ENCODE data around the gene MAP1A. TPM values are rescaled to one million over a fixed set of nuclear protein-coding genes. Genes with fewer than 3 reads are reported as not detected.
"Not testable (repeated sequence)": the region's sequence is repeated elsewhere in the genome, so short reads cannot be mapped to it uniquely, and the experiment has no call there.

MAP1A gene
- total and polyA plus RNA-seq, 2 donors (not counting 1 experiment from before 2014, with no cell fraction given): 0.03 to 0.07 TPM

- H3K9me3 ChIP-seq (ENCODE audit: control extremely low read depth in 1 of 3, control insufficient read depth in 2 of 3, insufficient read depth in 1 of 3, low read length in 2 of 3): peaks cover 0 to 2% (median 0%) of the 10 kb centered on the region in 3 donors
- Mint-ChIP-seq H3K9me3 (ENCODE audit: insufficient read depth) (no peaks in the 10 kb centered on the region), H3K4me3 (no peak overlapping the region), H3K4me1 (no peaks in the 10 kb centered on the region), H3K27ac (no peak overlapping the region), H3K27me3 (no peaks in the 10 kb centered on the region)
- no peak for TF ChIP-seq EZH2 (IDR thresholded peaks at IDR 0.05; ENCODE audit: borderline replicate concordance, insufficient read depth, low read depth, low read length, poor library complexity, severe bottlenecking)
- no peak for TF ChIP-seq CTCF (IDR thresholded peaks at IDR 0.05)
- no peaks in the 10 kb centered on the region for H3K4me1 ChIP-seq (ENCODE audit: control insufficient read depth in 2 of 2, insufficient read depth in 2 of 2, low read length in 2 of 2)
- no peak overlapping the region for H3K27ac ChIP-seq (ENCODE audit: low read length in 2 of 2)
- no peak overlapping the region for H3K4me2 ChIP-seq (replicated peaks; ENCODE audit: low read depth, low read length, poor library complexity, severe bottlenecking)
- H2AFZ ChIP-seq (ENCODE audit: insufficient read depth, low read depth, low read length, poor library complexity, severe bottlenecking): no peak overlapping the region
- peaks cover 0 to 3% of the 10 kb centered on the region in 2 experiments for H3K36me3 ChIP-seq (replicated peaks in 1 of 2; ENCODE audit: control extremely low read depth in 1 of 2, control insufficient read depth in 1 of 2, extremely low read depth in 1 of 2, insufficient read depth in 2 of 2, low read length in 1 of 2)
- no peak overlapping the region for H3K4me3 ChIP-seq (ENCODE audit: control extremely low read depth in 1 of 5, extremely low read depth in 1 of 5, insufficient read depth in 1 of 5, low read depth in 2 of 5, low read length in 4 of 5)
- no peak overlapping the region for H3K9ac ChIP-seq (ENCODE audit: low read length)
- no peaks in the 10 kb centered on the region for H4K20me1 ChIP-seq (ENCODE audit: control insufficient read depth, insufficient read depth, low read length, poor library complexity, severe bottlenecking)
- WGBS (ENCODE audit: insufficient coverage): no CpG with 5 or more reads among the region's 2 CpGs
- no peak for ATAC-seq (ENCODE audit: low read depth)
- ChIA-PET POLR2A (no interaction called here), CTCF (no interaction called here)
- DNase-seq: no peak
- intact Hi-C loops (cut with micrococcal nuclease): no loop called here
- H3K27me3 ChIP-seq (replicated peaks in 1 of 4; ENCODE audit: control extremely low read depth in 1 of 4, control insufficient read depth in 3 of 4, insufficient read depth in 4 of 4, low read length in 3 of 4): no peaks in the 10 kb centered on the region
- no peaks in the 10 kb centered on the region for H3K79me2 ChIP-seq (ENCODE audit: control insufficient read depth, insufficient read depth, low read length)
These were observed 35.6 kb downstream of the MAP1A start for GRCh38 chr15:43552986-43553385.

- H2AFZ ChIP-seq (ENCODE audit: insufficient read depth, low read depth, low read length, poor library complexity, severe bottlenecking); H3K4me2 ChIP-seq (replicated peaks; ENCODE audit: low read depth, low read length, poor library complexity, severe bottlenecking); H3K4me1 Mint-ChIP-seq; H3K36me3 ChIP-seq (replicated peaks in 1 of 2; ENCODE audit: control extremely low read depth in 1 of 2, control insufficient read depth in 1 of 2, extremely low read depth in 1 of 2, insufficient read depth in 2 of 2, low read length in 1 of 2); H3K27me3 ChIP-seq (replicated peaks in 1 of 4; ENCODE audit: control extremely low read depth in 1 of 4, control insufficient read depth in 3 of 4, insufficient read depth in 4 of 4, low read length in 3 of 4); H3K27ac ChIP-seq (ENCODE audit: low read length in 2 of 2); H3K9me3 Mint-ChIP-seq (ENCODE audit: insufficient read depth); H3K9ac ChIP-seq (ENCODE audit: low read length); intact Hi-C loops (cut with micrococcal nuclease); H4K20me1 ChIP-seq (ENCODE audit: control insufficient read depth, insufficient read depth, low read length, poor library complexity, severe bottlenecking); H3K79me2 ChIP-seq (ENCODE audit: control insufficient read depth, insufficient read depth, low read length); POLR2A ChIA-PET; H3K4me3 Mint-ChIP-seq; H3K4me3 ChIP-seq (ENCODE audit: control extremely low read depth in 1 of 5, extremely low read depth in 1 of 5, insufficient read depth in 1 of 5, low read depth in 2 of 5, low read length in 4 of 5); DNase-seq; H3K9me3 ChIP-seq (ENCODE audit: control extremely low read depth in 1 of 3, control insufficient read depth in 2 of 3, insufficient read depth in 1 of 3, low read length in 2 of 3); H3K27me3 Mint-ChIP-seq; H3K4me1 ChIP-seq (ENCODE audit: control insufficient read depth in 2 of 2, insufficient read depth in 2 of 2, low read length in 2 of 2); H3K27ac Mint-ChIP-seq; CTCF ChIA-PET: not testable (repeated sequence)
- WGBS (ENCODE audit: insufficient coverage): no CpG with 5 or more reads among the region's 3 CpGs
- ATAC-seq (ENCODE audit: low read depth): peak; percentile 41
These were observed 45.3 kb downstream of the MAP1A start for GRCh38 chr15:43562753-43563152.

- H3K9ac ChIP-seq (ENCODE audit: low read length); H3K79me2 ChIP-seq (ENCODE audit: control insufficient read depth, insufficient read depth, low read length); H3K4me1 ChIP-seq (ENCODE audit: control insufficient read depth in 2 of 2, insufficient read depth in 2 of 2, low read length in 2 of 2); H3K27ac Mint-ChIP-seq; H3K4me1 Mint-ChIP-seq; DNase-seq; H3K27me3 ChIP-seq (replicated peaks in 1 of 4; ENCODE audit: control extremely low read depth in 1 of 4, control insufficient read depth in 3 of 4, insufficient read depth in 4 of 4, low read length in 3 of 4); H3K36me3 ChIP-seq (replicated peaks in 1 of 2; ENCODE audit: control extremely low read depth in 1 of 2, control insufficient read depth in 1 of 2, extremely low read depth in 1 of 2, insufficient read depth in 2 of 2, low read length in 1 of 2); H3K27me3 Mint-ChIP-seq; H3K9me3 Mint-ChIP-seq (ENCODE audit: insufficient read depth); CTCF ChIA-PET; POLR2A ChIA-PET; ATAC-seq (ENCODE audit: low read depth); intact Hi-C loops (cut with micrococcal nuclease); H3K4me3 ChIP-seq (ENCODE audit: control extremely low read depth in 1 of 5, extremely low read depth in 1 of 5, insufficient read depth in 1 of 5, low read depth in 2 of 5, low read length in 4 of 5); H3K4me3 Mint-ChIP-seq; H4K20me1 ChIP-seq (ENCODE audit: control insufficient read depth, insufficient read depth, low read length, poor library complexity, severe bottlenecking); H3K27ac ChIP-seq (ENCODE audit: low read length in 2 of 2); H3K9me3 ChIP-seq (ENCODE audit: control extremely low read depth in 1 of 3, control insufficient read depth in 2 of 3, insufficient read depth in 1 of 3, low read length in 2 of 3); H3K4me2 ChIP-seq (replicated peaks; ENCODE audit: low read depth, low read length, poor library complexity, severe bottlenecking); H2AFZ ChIP-seq (ENCODE audit: insufficient read depth, low read depth, low read length, poor library complexity, severe bottlenecking): not testable (repeated sequence)
- no CpG with 5 or more reads among the region's 8 CpGs for WGBS (ENCODE audit: insufficient coverage)
These were observed 46.4 kb downstream of the MAP1A start for GRCh38 chr15:43563793-43564192.

Measured in B cell (primary cell).